H1 (cell line): ENCODE data around the gene ZMYM4. TPM values are rescaled to one million over a fixed set of nuclear protein-coding genes. Genes with fewer than 3 reads are reported as not detected.

Source experiments
- CTCF ChIP-seq, 3 experiments: IDR thresholded peaks; 1 replicate in 2 of 3; 2 replicates in 1 of 3; pipeline versions ENCODE4 v1.5.1 to v1.6.1; 2011; ENCODE audit warnings: low read length in 3 of 3, mild to moderate bottlenecking in 3 of 3, inconsistent platforms in 2 of 3, low read depth in 1 of 3, moderate library complexity in 1 of 3; ENCODE audit not compliant: insufficient read depth in 1 of 3; ENCODE audit errors: control extremely low read depth in 1 of 3
- polyA plus RNA-seq, 7 experiments: library from polyadenylated mRNA; depleted of rRNA in 3 of 7; stranded (reverse) in 5 of 7; unstranded in 2 of 7; fragments of >200 nt in 5 of 7; fragments of 200-250 nt in 2 of 7; gene quantifications; 1 replicate in 5 of 7; 2 replicates in 1 of 7; 4 replicates in 1 of 7; pipeline versions ENCODE4 v1.2.1 to v1.2.3, GENCODE V29; 2011 to 2013; ENCODE audit warnings: missing spikeins in 2 of 7, mixed read lengths in 2 of 7
- total RNA-seq: library from RNA; stranded (reverse); fragmentation: NEBNext Ultra II Directional; extraction: Animal tissue kit (Norgen Biotek cat#: 25700); gene quantifications from 2 replicates; pipeline ENCODE4 v1.2.1, GENCODE V29; 2021

ZMYM4 gene
- total and polyA plus RNA-seq, 2 of the 8 experiments (the other 6 are each of a cell fraction or from before 2014, with no cell fraction given), result 16.7 to 81.3 TPM

- TF ChIP-seq CTCF (IDR thresholded peaks at IDR 0.05; ENCODE audit: control extremely low read depth in 1 of 3, insufficient read depth in 1 of 3, low read depth in 1 of 3, low read length in 3 of 3), result peak; percentile 88 to 91 (median 89)
Measured at GRCh38 chr1:35451125-35451528, 182.6 kb downstream of the ZMYM4 start (continued).
